Calu3 (cell line): Measurements from ENCODE around the gene FAM76B. TPM values are rescaled to one million over a fixed set of nuclear protein-coding genes. Genes with fewer than 3 reads are reported as not detected.

Experiments used
- BruUV-seq: library from RNA; stranded (reverse); fragments of 400-500 nt; replicated peaks from 2 replicates; lab custom pipeline; 2021; lab: Mats Ljungman, UMichigan
- CTCF ChIA-PET: fragments of 300-600 bp; sonication (Branson Sonifier 250); formaldehyde crosslinking; loops from one replicate; lab custom pipeline; 2022; ENCODE audit warnings: antibody characterized with exemption; lab: Charles Lee
- DNase-seq: peaks from one replicate; pipeline ENCODE4 v3.0.0; 2022
- H3K27ac Mint-ChIP-seq: one replicate; pipeline ENCODE4 v1.8.0; 2022; ENCODE audit warnings: mixed read lengths; ENCODE audit not compliant: unreplicated experiment
- H3K27me3 Mint-ChIP-seq: one replicate; pipeline ENCODE4 v1.8.0; 2022; ENCODE audit warnings: mixed read lengths; ENCODE audit not compliant: unreplicated experiment
- H3K36me3 Mint-ChIP-seq: one replicate; pipeline ENCODE4 v1.8.0; 2022; ENCODE audit warnings: mild to moderate bottlenecking, moderate library complexity, mixed read lengths; ENCODE audit not compliant: insufficient read depth, unreplicated experiment
- H3K4me1 Mint-ChIP-seq: one replicate; pipeline ENCODE4 v1.8.0; 2022; ENCODE audit warnings: mild to moderate bottlenecking, low read depth, mixed read lengths; ENCODE audit not compliant: unreplicated experiment
- H3K4me3 Mint-ChIP-seq: one replicate; pipeline ENCODE4 v1.8.0; 2022; ENCODE audit warnings: mild to moderate bottlenecking, low read depth, moderate library complexity, mixed read lengths; ENCODE audit not compliant: unreplicated experiment
- H3K9me3 Mint-ChIP-seq: one replicate; pipeline ENCODE4 v1.8.0; 2022; ENCODE audit warnings: low read depth, mixed read lengths; ENCODE audit not compliant: unreplicated experiment
- CTCF ChIP-seq: fragments of 200-600 bp; IDR thresholded peaks from one replicate; pipeline ENCODE4 v1.8.0; 2022; ENCODE audit warnings: antibody characterized with exemption; ENCODE audit not compliant: unreplicated experiment
- intact Hi-C: fragments of 100-400 bp; cut with micrococcal nuclease; formaldehyde crosslinking; loops from one replicate; pipeline ENCODE4 v1.10.0; 2022; ENCODE audit not compliant: unreplicated experiment
- total RNA-seq: library from RNA; stranded (reverse); gene quantifications from 2 replicates; pipeline ENCODE4 v1.2.3, GENCODE V29; 2022

FAM76B gene
- total RNA-seq, 1 experiment from 2014 or later = 20.4 TPM

GRCh38 chr11:95803973-95804372 is 14.4 kb upstream of the FAM76B start:
- Mint-ChIP-seq H3K4me1 (no peaks in the 10 kb centered on the region), H3K27ac (no peak overlapping the region), H3K9me3 (no peaks in the 10 kb centered on the region), H3K4me3 (no peak overlapping the region), H3K27me3 (no peaks in the 10 kb centered on the region), H3K36me3 (peaks cover 14% of the 10 kb centered on the region)
- BruUV-seq = no TSS peak
- intact Hi-C loops = no loop called here
- TF ChIP-seq CTCF = no peak
- CTCF ChIA-PET = no interaction called here
- DNase-seq = no peak

- CTCF ChIA-PET = no interaction called here
- Mint-ChIP-seq H3K27me3 (no peaks in the 10 kb centered on the region), H3K4me3 (no peak overlapping the region), H3K4me1 (no peaks in the 10 kb centered on the region), H3K27ac (no peak overlapping the region), H3K36me3 (peaks cover 14% of the 10 kb centered on the region), H3K9me3 (no peaks in the 10 kb centered on the region)
- no peak for TF ChIP-seq CTCF
- BruUV-seq = no TSS peak
- intact Hi-C loops = no loop called here
- DNase-seq = no peak
Measured at GRCh38 chr11:95802806-95803205, 13.2 kb upstream of the FAM76B start.

- BruUV-seq = no TSS peak
- no peak for DNase-seq
- no peak for TF ChIP-seq CTCF
- no peaks in the 10 kb centered on the region for H3K9me3 Mint-ChIP-seq
- no peak overlapping the region for H3K27ac Mint-ChIP-seq
- CTCF ChIA-PET = no interaction called here
- no peaks in the 10 kb centered on the region for H3K27me3 Mint-ChIP-seq
- peaks cover 14% of the 10 kb centered on the region for H3K36me3 Mint-ChIP-seq
- H3K4me1 Mint-ChIP-seq = peaks cover 11% of the 10 kb centered on the region
- H3K4me3 Mint-ChIP-seq = no peak overlapping the region
- intact Hi-C loops = no loop called here
Measured at GRCh38 chr11:95800438-95800837, 10.9 kb upstream of the FAM76B start.

- no peak overlapping the region for H3K27ac Mint-ChIP-seq
Measured at GRCh38 chr11:95799546-95799945, 10.0 kb upstream of the FAM76B start.

More at GRCh38 chr11:95799546-95799945, 10.0 kb upstream of the FAM76B start:
- Mint-ChIP-seq H3K4me3 (no peak overlapping the region), H3K9me3 (no peaks in the 10 kb centered on the region), H3K27me3 (no peaks in the 10 kb centered on the region), H3K4me1 (peaks cover 20% of the 10 kb centered on the region), H3K36me3 (peaks cover 17% of the 10 kb centered on the region)
- intact Hi-C loops = no loop called here
- no TSS peak for BruUV-seq
- CTCF ChIA-PET = no interaction called here
- no peak for DNase-seq
- TF ChIP-seq CTCF = no peak
